Measurements from ENCODE around the gene SEMA5A.

SEMA5A gene

GRCh38 chr5:9467199-9468059 lies 78.4 kb downstream of the SEMA5A start:
- peak overlapping the region in 1 of 5 donors; percentile 56 for H3K9ac ChIP-seq (ENCODE audit: low read length in 5 of 5)
- no peaks in the 10 kb centered on the region for H3K9me3 ChIP-seq (ENCODE audit: control insufficient read depth in 5 of 5, low read length in 5 of 5)
- H3K27me3 ChIP-seq (ENCODE audit: control insufficient read depth in 5 of 5, insufficient read depth in 4 of 5, low read length in 5 of 5) = no peaks in the 10 kb centered on the region
- H3K4me3 ChIP-seq (ENCODE audit: low read depth in 1 of 5, low read length in 5 of 5) = no peak overlapping the region
- H3K36me3 ChIP-seq (ENCODE audit: control insufficient read depth in 5 of 5, insufficient read depth in 5 of 5, low read length in 5 of 5) = no peaks in the 10 kb centered on the region
- peak overlapping the region; percentile 64 for H3K27ac ChIP-seq (ENCODE audit: low read depth, low read length)
- H3K4me1 ChIP-seq (ENCODE audit: control insufficient read depth in 5 of 5, insufficient read depth in 5 of 5, low read length in 5 of 5) = peaks cover 0 to 16% (median 10%) of the 10 kb centered on the region in 5 donors

GRCh38 chr5:9466697-9467096 lies 79.2 kb downstream of the SEMA5A start:
- Histone ChIP-seq H3K4me1 (ENCODE audit: control insufficient read depth in 5 of 5, insufficient read depth in 5 of 5, low read length in 5 of 5) (peaks cover 0 to 16% (median 10%) of the 10 kb centered on the region in 5 donors), H3K27me3 (ENCODE audit: control insufficient read depth in 5 of 5, insufficient read depth in 4 of 5, low read length in 5 of 5) (no peaks in the 10 kb centered on the region), H3K36me3 (ENCODE audit: control insufficient read depth in 5 of 5, insufficient read depth in 5 of 5, low read length in 5 of 5) (no peaks in the 10 kb centered on the region), H3K4me3 (ENCODE audit: low read depth in 1 of 5, low read length in 5 of 5) (no peak overlapping the region), H3K9ac (ENCODE audit: low read length in 5 of 5) (no peak overlapping the region), H3K9me3 (ENCODE audit: control insufficient read depth in 5 of 5, low read length in 5 of 5) (no peaks in the 10 kb centered on the region), H3K27ac (ENCODE audit: low read depth, low read length) (no peak overlapping the region)

GRCh38 chr5:9464478-9464877 lies 81.4 kb downstream of the SEMA5A start:
- peaks cover 0 to 16% (median 10%) of the 10 kb centered on the region in 5 donors for H3K4me1 ChIP-seq (ENCODE audit: control insufficient read depth in 5 of 5, insufficient read depth in 5 of 5, low read length in 5 of 5)
- H3K36me3 ChIP-seq (ENCODE audit: control insufficient read depth in 5 of 5, insufficient read depth in 5 of 5, low read length in 5 of 5) = no peaks in the 10 kb centered on the region
- no peak overlapping the region for H3K4me3 ChIP-seq (ENCODE audit: low read depth in 1 of 5, low read length in 5 of 5)
- no peak overlapping the region for H3K9ac ChIP-seq (ENCODE audit: low read length in 5 of 5)
- no peak overlapping the region for H3K27ac ChIP-seq (ENCODE audit: low read depth, low read length)
- peaks cover 0 to under 1% (median 0%) of the 10 kb centered on the region in 5 donors for H3K9me3 ChIP-seq (ENCODE audit: control insufficient read depth in 5 of 5, low read length in 5 of 5)
- H3K27me3 ChIP-seq (ENCODE audit: control insufficient read depth in 5 of 5, insufficient read depth in 4 of 5, low read length in 5 of 5) = no peaks in the 10 kb centered on the region

GRCh38 chr5:9462109-9462508 lies 83.8 kb downstream of the SEMA5A start:
- H3K27me3 ChIP-seq (ENCODE audit: control insufficient read depth in 5 of 5, insufficient read depth in 4 of 5, low read length in 5 of 5) = no peaks in the 10 kb centered on the region
- no peak overlapping the region for H3K9ac ChIP-seq (ENCODE audit: low read length in 5 of 5)
- peaks cover 0 to 12% (median 2%) of the 10 kb centered on the region in 5 donors for H3K9me3 ChIP-seq (ENCODE audit: control insufficient read depth in 5 of 5, low read length in 5 of 5)
- no peaks in the 10 kb centered on the region for H3K36me3 ChIP-seq (ENCODE audit: control insufficient read depth in 5 of 5, insufficient read depth in 5 of 5, low read length in 5 of 5)
- H3K4me1 ChIP-seq (ENCODE audit: control insufficient read depth in 5 of 5, insufficient read depth in 5 of 5, low read length in 5 of 5) = peaks cover 0 to 2% (median 0%) of the 10 kb centered on the region in 5 donors
- no peak overlapping the region for H3K4me3 ChIP-seq (ENCODE audit: low read depth in 1 of 5, low read length in 5 of 5)
- H3K27ac ChIP-seq (ENCODE audit: low read depth, low read length) = no peak overlapping the region

- Histone ChIP-seq H3K9me3 (ENCODE audit: control insufficient read depth in 5 of 5, low read length in 5 of 5) (peaks cover 0 to 12% (median 2%) of the 10 kb centered on the region in 5 donors), H3K36me3 (ENCODE audit: control insufficient read depth in 5 of 5, insufficient read depth in 5 of 5, low read length in 5 of 5) (no peaks in the 10 kb centered on the region), H3K4me3 (ENCODE audit: low read depth in 1 of 5, low read length in 5 of 5) (no peak overlapping the region), H3K27ac (ENCODE audit: low read depth, low read length) (no peak overlapping the region), H3K9ac (ENCODE audit: low read length in 5 of 5) (no peak overlapping the region), H3K27me3 (ENCODE audit: control insufficient read depth in 5 of 5, insufficient read depth in 4 of 5, low read length in 5 of 5) (no peaks in the 10 kb centered on the region), H3K4me1 (ENCODE audit: control insufficient read depth in 5 of 5, insufficient read depth in 5 of 5, low read length in 5 of 5) (no peaks in the 10 kb centered on the region)
Observed at GRCh38 chr5:9460885-9461645, 84.8 kb downstream of the SEMA5A start.

- Histone ChIP-seq H3K9me3 (ENCODE audit: control insufficient read depth in 5 of 5, low read length in 5 of 5) (peaks cover 2 to 12% (median 7%) of the 10 kb centered on the region in 5 donors), H3K4me3 (ENCODE audit: low read depth in 1 of 5, low read length in 5 of 5) (no peak overlapping the region), H3K27me3 (ENCODE audit: control insufficient read depth in 5 of 5, insufficient read depth in 4 of 5, low read length in 5 of 5) (no peaks in the 10 kb centered on the region), H3K4me1 (ENCODE audit: control insufficient read depth in 5 of 5, insufficient read depth in 5 of 5, low read length in 5 of 5) (no peaks in the 10 kb centered on the region), H3K36me3 (ENCODE audit: control insufficient read depth in 5 of 5, insufficient read depth in 5 of 5, low read length in 5 of 5) (no peaks in the 10 kb centered on the region), H3K9ac (ENCODE audit: low read length in 5 of 5) (no peak overlapping the region), H3K27ac (ENCODE audit: low read depth, low read length) (no peak overlapping the region)
Observed at GRCh38 chr5:9456435-9457042, 89.3 kb downstream of the SEMA5A start.

- H3K4me3 ChIP-seq (ENCODE audit: low read depth in 1 of 5, low read length in 5 of 5) = no peak overlapping the region
- H3K36me3 ChIP-seq (ENCODE audit: control insufficient read depth in 5 of 5, insufficient read depth in 5 of 5, low read length in 5 of 5) = no peaks in the 10 kb centered on the region
- H3K9ac ChIP-seq (ENCODE audit: low read length in 5 of 5) = no peak overlapping the region
- no peaks in the 10 kb centered on the region for H3K4me1 ChIP-seq (ENCODE audit: control insufficient read depth in 5 of 5, insufficient read depth in 5 of 5, low read length in 5 of 5)
- H3K27me3 ChIP-seq (ENCODE audit: control insufficient read depth in 5 of 5, insufficient read depth in 4 of 5, low read length in 5 of 5) = no peaks in the 10 kb centered on the region
- peaks cover 2 to 12% (median 7%) of the 10 kb centered on the region in 5 donors for H3K9me3 ChIP-seq (ENCODE audit: control insufficient read depth in 5 of 5, low read length in 5 of 5)
- no peak overlapping the region for H3K27ac ChIP-seq (ENCODE audit: low read depth, low read length)
Observed at GRCh38 chr5:9455826-9456434, 89.9 kb downstream of the SEMA5A start.

GRCh38 chr5:9454491-9454890 lies 91.4 kb downstream of the SEMA5A start:
- no peaks in the 10 kb centered on the region for H3K36me3 ChIP-seq (ENCODE audit: control insufficient read depth in 5 of 5, insufficient read depth in 5 of 5, low read length in 5 of 5)
- no peak overlapping the region for H3K4me3 ChIP-seq (ENCODE audit: low read depth in 1 of 5, low read length in 5 of 5)
- H3K27ac ChIP-seq (ENCODE audit: low read depth, low read length) = no peak overlapping the region
- H3K27me3 ChIP-seq (ENCODE audit: control insufficient read depth in 5 of 5, insufficient read depth in 4 of 5, low read length in 5 of 5) = no peaks in the 10 kb centered on the region
- H3K9ac ChIP-seq (ENCODE audit: low read length in 5 of 5) = no peak overlapping the region
- peaks cover 2 to 12% (median 7%) of the 10 kb centered on the region in 5 donors for H3K9me3 ChIP-seq (ENCODE audit: control insufficient read depth in 5 of 5, low read length in 5 of 5)
- H3K4me1 ChIP-seq (ENCODE audit: control insufficient read depth in 5 of 5, insufficient read depth in 5 of 5, low read length in 5 of 5) = no peaks in the 10 kb centered on the region

- Histone ChIP-seq H3K4me1 (ENCODE audit: control insufficient read depth in 5 of 5, insufficient read depth in 5 of 5, low read length in 5 of 5) (no peaks in the 10 kb centered on the region), H3K27me3 (ENCODE audit: control insufficient read depth in 5 of 5, insufficient read depth in 4 of 5, low read length in 5 of 5) (no peaks in the 10 kb centered on the region), H3K4me3 (ENCODE audit: low read depth in 1 of 5, low read length in 5 of 5) (no peak overlapping the region), H3K9ac (ENCODE audit: low read length in 5 of 5) (no peak overlapping the region), H3K27ac (ENCODE audit: low read depth, low read length) (no peak overlapping the region), H3K9me3 (ENCODE audit: control insufficient read depth in 5 of 5, low read length in 5 of 5) (peaks cover 0 to 10% (median 7%) of the 10 kb centered on the region in 5 donors), H3K36me3 (ENCODE audit: control insufficient read depth in 5 of 5, insufficient read depth in 5 of 5, low read length in 5 of 5) (no peaks in the 10 kb centered on the region)
Observed at GRCh38 chr5:9454012-9454481, 91.8 kb downstream of the SEMA5A start.
